ENCODE data around the gene MAGI2. TPM values are rescaled to one million over a fixed set of nuclear protein-coding genes. Genes with fewer than 3 reads are reported as not detected.

MAGI2 gene
- total RNA-seq, 4 donors from 2014 or later, result 7.8 to 44.7 (median 21.1) TPM

GRCh38 chr7:79403451-79403850, 50.0 kb downstream of the MAGI2 start:
- Histone ChIP-seq H3K36me3 (no peaks in the 10 kb centered on the region), H3K9me3 (no peaks in the 10 kb centered on the region), H3K4me1 (peaks cover 0 to 51% (median 7%) of the 10 kb centered on the region in 3 donors), H3K27ac (peak overlapping the region; percentile 43 to 65 (median 47)), H3K27me3 (no peaks in the 10 kb centered on the region), H3K4me3 (peak overlapping the region in 1 of 2 donors; percentile 5)
- TF ChIP-seq EP300 (IDR thresholded peaks at IDR 0.05) (no peak), POLR2A (IDR thresholded peaks at IDR 0.05) (no peak), POLR2AphosphoS5 (IDR thresholded peaks at IDR 0.05) (no peak)
- TF ChIP-seq, protein P1, sequence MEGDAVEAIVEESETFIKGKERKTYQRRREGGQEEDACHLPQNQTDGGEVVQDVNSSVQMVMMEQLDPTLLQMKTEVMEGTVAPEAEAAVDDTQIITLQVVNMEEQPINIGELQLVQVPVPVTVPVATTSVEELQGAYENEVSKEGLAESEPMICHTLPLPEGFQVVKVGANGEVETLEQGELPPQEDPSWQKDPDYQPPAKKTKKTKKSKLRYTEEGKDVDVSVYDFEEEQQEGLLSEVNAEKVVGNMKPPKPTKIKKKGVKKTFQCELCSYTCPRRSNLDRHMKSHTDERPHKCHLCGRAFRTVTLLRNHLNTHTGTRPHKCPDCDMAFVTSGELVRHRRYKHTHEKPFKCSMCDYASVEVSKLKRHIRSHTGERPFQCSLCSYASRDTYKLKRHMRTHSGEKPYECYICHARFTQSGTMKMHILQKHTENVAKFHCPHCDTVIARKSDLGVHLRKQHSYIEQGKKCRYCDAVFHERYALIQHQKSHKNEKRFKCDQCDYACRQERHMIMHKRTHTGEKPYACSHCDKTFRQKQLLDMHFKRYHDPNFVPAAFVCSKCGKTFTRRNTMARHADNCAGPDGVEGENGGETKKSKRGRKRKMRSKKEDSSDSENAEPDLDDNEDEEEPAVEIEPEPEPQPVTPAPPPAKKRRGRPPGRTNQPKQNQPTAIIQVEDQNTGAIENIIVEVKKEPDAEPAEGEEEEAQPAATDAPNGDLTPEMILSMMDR (IDR thresholded peaks at IDR 0.05), result no peak
- WGBS, 2 donors (ENCODE audit: low coverage in 1 of 2), result 17 to 18% methylated on average over 2 of the region's 2 CpGs
- ATAC-seq, result peak; percentile 43

GRCh38 chr7:79401254-79401653, 52.2 kb downstream of the MAGI2 start:
- peaks cover 0 to 57% (median 7%) of the 10 kb centered on the region in 3 donors for H3K4me1 ChIP-seq
- H3K36me3 ChIP-seq, result no peaks in the 10 kb centered on the region
- no peak overlapping the region for H3K27ac ChIP-seq
- no peak for ATAC-seq
- no peaks in the 10 kb centered on the region for H3K27me3 ChIP-seq
- no peak overlapping the region for H3K4me3 ChIP-seq
- WGBS, 2 donors (ENCODE audit: low coverage in 1 of 2), result 0 to 21% methylated on average over 1 of the region's 1 CpG
- H3K9me3 ChIP-seq, result no peaks in the 10 kb centered on the region
- TF ChIP-seq POLR2AphosphoS5 (IDR thresholded peaks at IDR 0.05) (no peak), POLR2A (IDR thresholded peaks at IDR 0.05) (no peak), EP300 (IDR thresholded peaks at IDR 0.05) (no peak)

GRCh38 chr7:79400222-79400621, 53.2 kb downstream of the MAGI2 start:
- no peak for TF ChIP-seq POLR2A (IDR thresholded peaks at IDR 0.05)
- no peak for TF ChIP-seq EP300 (IDR thresholded peaks at IDR 0.05)

DNA sequence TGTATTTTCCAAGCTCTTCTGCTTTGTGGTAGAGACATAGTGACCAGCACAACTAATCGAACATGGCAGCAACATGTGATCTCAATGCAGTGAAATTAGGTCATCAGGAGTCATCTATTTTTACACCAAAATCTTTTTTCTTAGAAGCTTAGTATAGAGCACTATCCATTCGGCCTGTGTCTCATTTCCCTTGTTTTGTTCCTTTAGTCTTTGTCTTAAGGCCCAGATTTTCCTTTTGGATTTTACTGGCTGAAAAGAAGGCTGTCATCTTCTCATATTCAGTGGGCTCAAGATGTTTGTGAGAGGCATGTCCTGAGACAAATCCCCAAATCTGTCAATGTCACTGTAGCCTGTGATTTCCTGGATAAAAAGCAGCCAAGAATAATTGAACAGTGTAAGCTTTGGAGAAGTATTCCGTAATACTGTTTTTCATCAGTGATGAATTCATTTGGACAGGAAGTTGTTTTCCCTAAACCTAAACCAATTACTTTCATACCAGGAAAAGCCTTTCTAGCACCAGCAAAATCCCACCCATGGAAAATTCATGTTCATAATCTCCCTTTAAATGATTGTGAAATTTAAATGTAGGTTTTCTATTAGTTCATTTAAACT, 55.2 kb downstream of the MAGI2 start:
- peak overlapping the region in 1 of 4 donors; percentile 15 for H3K27ac ChIP-seq

More at GRCh38 chr7:79400222-79400621, 53.2 kb downstream of the MAGI2 start:
- Histone ChIP-seq H3K27me3 (no peaks in the 10 kb centered on the region), H3K27ac (no peak overlapping the region), H3K4me1 (peaks cover 0 to 49% (median 7%) of the 10 kb centered on the region in 3 donors), H3K36me3 (no peaks in the 10 kb centered on the region), H3K4me3 (no peak overlapping the region), H3K9me3 (no peaks in the 10 kb centered on the region)
- ATAC-seq, result no peak

DNA sequence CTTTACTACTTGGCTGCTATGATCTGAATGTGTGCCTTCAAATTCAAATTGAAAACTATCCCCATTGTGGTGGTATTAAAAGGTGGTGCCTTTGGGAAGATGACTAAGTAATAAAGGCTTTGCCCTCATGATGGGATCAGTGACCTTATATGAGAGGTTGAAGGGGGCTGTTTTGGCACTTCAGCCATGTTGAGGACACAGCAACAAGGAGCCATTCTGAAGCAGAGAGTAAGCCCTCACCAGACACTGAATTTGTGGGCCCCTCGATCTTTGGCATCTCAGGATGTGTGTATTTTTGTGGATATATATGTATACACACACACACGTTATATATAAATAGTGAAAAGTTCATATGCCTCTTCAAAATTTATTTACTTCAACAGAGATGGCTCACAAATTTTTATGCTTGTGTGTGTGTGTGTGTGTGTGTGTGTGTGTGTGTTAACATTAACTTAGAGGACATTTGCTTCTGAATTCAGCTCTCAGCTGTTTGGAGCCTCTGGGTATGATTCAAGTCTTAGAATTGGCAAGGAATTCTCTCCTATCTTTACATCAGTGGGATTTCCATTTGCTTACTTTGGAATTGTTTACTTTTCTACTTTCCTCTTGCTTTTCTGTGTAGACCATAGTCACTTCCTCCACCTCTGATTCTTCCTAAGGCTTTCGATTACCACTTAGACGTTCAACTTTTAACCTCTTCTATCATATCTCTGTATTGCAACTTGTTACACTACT, 66.6 kb downstream of the MAGI2 start:
- Histone ChIP-seq H3K9me3 (peaks cover 0 to 2% (median 0%) of the 10 kb centered on the region in 3 donors), H3K27me3 (no peaks in the 10 kb centered on the region), H3K36me3 (no peaks in the 10 kb centered on the region), H3K4me1 (no peaks in the 10 kb centered on the region), H3K27ac (no peak overlapping the region), H3K4me3 (no peak overlapping the region)
- TF ChIP-seq EP300 (IDR thresholded peaks at IDR 0.05) (no peak), POLR2AphosphoS5 (IDR thresholded peaks at IDR 0.05) (no peak), POLR2A (IDR thresholded peaks at IDR 0.05) (no peak)
- TF ChIP-seq, protein P1 (IDR thresholded peaks at IDR 0.05), result no peak
- 70 to 76% methylated on average over 4 of the region's 4 CpGs for WGBS, 2 donors (ENCODE audit: low coverage in 1 of 2)
- no peak for ATAC-seq

More for the DNA sequence above, 55.2 kb downstream of the MAGI2 start:
- H3K9me3 ChIP-seq, result no peaks in the 10 kb centered on the region
- no peaks in the 10 kb centered on the region for H3K27me3 ChIP-seq
- TF ChIP-seq EP300 (IDR thresholded peaks at IDR 0.05), result no peak
- TF ChIP-seq, protein P1 (IDR thresholded peaks at IDR 0.05), result no peak
- TF ChIP-seq POLR2A (IDR thresholded peaks at IDR 0.05), result no peak
- TF ChIP-seq POLR2AphosphoS5 (IDR thresholded peaks at IDR 0.05), result no peak
- H3K4me3 ChIP-seq, result no peak overlapping the region
- no peaks in the 10 kb centered on the region for H3K36me3 ChIP-seq
- no peak for ATAC-seq
- 44 to 53% methylated on average over 3 of the region's 3 CpGs for WGBS, 2 donors (ENCODE audit: low coverage in 1 of 2)
- H3K4me1 ChIP-seq, result peaks cover 0 to 32% (median 3%) of the 10 kb centered on the region in 3 donors

DNA sequence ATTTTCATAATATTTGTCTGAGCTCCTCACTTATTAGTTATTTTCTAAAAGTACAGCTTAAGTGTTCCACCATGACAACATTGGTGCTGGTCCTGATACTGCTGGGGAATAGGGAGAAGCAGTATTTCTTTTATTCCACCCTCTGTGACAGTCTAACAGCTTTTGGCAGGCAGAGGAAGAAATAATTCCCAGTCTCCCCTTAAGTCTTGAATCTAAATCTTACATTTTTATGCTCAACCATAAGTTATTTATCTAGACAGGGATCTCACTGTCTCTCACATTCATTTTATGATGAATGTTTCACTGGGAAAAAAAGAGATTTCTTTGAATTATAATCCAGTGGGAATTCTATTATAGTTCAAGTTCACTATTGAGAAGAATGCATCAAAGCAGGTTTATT, 71.5 kb downstream of the MAGI2 start:
- no peaks in the 10 kb centered on the region for H3K36me3 ChIP-seq
- H3K4me1 ChIP-seq, result no peaks in the 10 kb centered on the region
- ATAC-seq, result no peak
- TF ChIP-seq, protein P1 (IDR thresholded peaks at IDR 0.05), result no peak
- TF ChIP-seq EP300 (IDR thresholded peaks at IDR 0.05), result no peak
- H3K27me3 ChIP-seq, result no peaks in the 10 kb centered on the region
- no peaks in the 10 kb centered on the region for H3K9me3 ChIP-seq
- no peak overlapping the region for H3K27ac ChIP-seq
- no peak overlapping the region for H3K4me3 ChIP-seq
